ENCODE measurements around the gene ACYP1. TPM values are rescaled to one million over a fixed set of nuclear protein-coding genes. Genes with fewer than 3 reads are reported as not detected.
A peak's percentile ranks its signal among the peaks of the same experiment; 100 is the strongest.

Gene ACYP1
- total RNA-seq (2022) (11.7 and 19.9 TPM in 2 replicates), Bru-seq, nascent RNA (percentile 73 among the genes with signal in this experiment), BruChase-seq, experiment 1, labeled RNA remaining after a 6-hour chase (percentile 87 among the genes with signal in this experiment), BruChase-seq, experiment 2, labeled RNA remaining after a 2-hour chase (percentile 85 among the genes with signal in this experiment)
- long read RNA-seq, transcript ACYP1-201 (3 exons, 627 nt) = major isoform, 10 of 14 reads
- long read RNA-seq, partial matches to known transcripts = 0 of 14 reads
- long read RNA-seq, other reads (novel, unspliced or antisense) = 4 of 14 reads

- BruUV-seq (replicated peaks) = TSS peak; percentile 10
- DNase-seq (ENCODE audit: unreplicated experiment) = peak; percentile 90
- Mint-ChIP-seq H3K27ac (ENCODE audit: low read depth, unreplicated experiment) (peak within 1 kb of the TSS; percentile 97), H3K36me3 (ENCODE audit: insufficient read depth, unreplicated experiment) (peaks cover 10% of the 10 kb centered on the region), H3K4me1 (ENCODE audit: insufficient read depth, unreplicated experiment) (peaks cover 4% of the 10 kb centered on the region), H3K9me3 (ENCODE audit: unreplicated experiment) (no peaks in the 10 kb centered on the region), H3K27me3 (ENCODE audit: insufficient read depth, unreplicated experiment) (no peaks in the 10 kb centered on the region), H3K4me3 (ENCODE audit: unreplicated experiment) (peak within 1 kb of the TSS; percentile 100)
- TF ChIP-seq CTCF (IDR thresholded peaks at IDR 0.05; ENCODE audit: unreplicated experiment) = no peak
- ChIA-PET POLR2A (interaction anchor here (0.6 to 4.1 kb wide), 17 partner anchors 8 to 923 kb away, joined by 3 to 49 read pairs (median 3); partner anchors contain the start of genes DLST, EIF2B2, MLH3 and NEK9), CTCF (interaction anchor here (0.6 to 1.8 kb wide), 11 partner anchors 11 to 226 kb away, joined by 3 to 7 read pairs (median 3); no protein-coding TSS in a partner anchor)
- intact Hi-C loops (cut with micrococcal nuclease) = no loop called here
Measured at GRCh38 chr14:75063491-75064204, at the start of gene ACYP1. ACYP1 (minus strand) TSS chr14:75064024; CDS start chr14:75063553, 471 bp downstream.

GRCh38 chr14:75109877-75110276, 46.1 kb upstream of the ACYP1 start:
- no TSS peak for BruUV-seq (replicated peaks)

GRCh38 chr14:75107186-75107585, 43.4 kb upstream of the ACYP1 start:
- CTCF ChIA-PET = interaction anchor here (0.6 to 1.8 kb wide), 4 partner anchors 19 to 322 kb away, joined by 3 to 12 read pairs (median 4); no protein-coding TSS in a partner anchor
- POLR2A ChIA-PET = interaction anchor here (1.2 kb wide), 2 partner anchors 9 to 17 kb away, joined by 6 to 7 read pairs; no protein-coding TSS in a partner anchor
- H3K4me3 Mint-ChIP-seq (ENCODE audit: unreplicated experiment) = no peak overlapping the region
- H3K36me3 Mint-ChIP-seq (ENCODE audit: insufficient read depth, unreplicated experiment) = peaks cover 99% of the 10 kb centered on the region
- no TSS peak for BruUV-seq (replicated peaks)
- no peak for TF ChIP-seq CTCF (IDR thresholded peaks at IDR 0.05; ENCODE audit: unreplicated experiment)
- DNase-seq (ENCODE audit: unreplicated experiment) = no peak
- intact Hi-C loops (cut with micrococcal nuclease) = no loop called here
- H3K27me3 Mint-ChIP-seq (ENCODE audit: insufficient read depth, unreplicated experiment) = no peaks in the 10 kb centered on the region
- no peaks in the 10 kb centered on the region for H3K4me1 Mint-ChIP-seq (ENCODE audit: insufficient read depth, unreplicated experiment)
- no peak overlapping the region for H3K27ac Mint-ChIP-seq (ENCODE audit: low read depth, unreplicated experiment)
- H3K9me3 Mint-ChIP-seq (ENCODE audit: unreplicated experiment) = no peaks in the 10 kb centered on the region

More at GRCh38 chr14:75109877-75110276, 46.1 kb upstream of the ACYP1 start:
- Mint-ChIP-seq H3K27me3 (ENCODE audit: insufficient read depth, unreplicated experiment) (no peaks in the 10 kb centered on the region), H3K27ac (ENCODE audit: low read depth, unreplicated experiment) (no peak overlapping the region), H3K4me3 (ENCODE audit: unreplicated experiment) (no peak overlapping the region), H3K9me3 (ENCODE audit: unreplicated experiment) (no peaks in the 10 kb centered on the region), H3K36me3 (ENCODE audit: insufficient read depth, unreplicated experiment) (peaks cover 98% of the 10 kb centered on the region), H3K4me1 (ENCODE audit: insufficient read depth, unreplicated experiment) (no peaks in the 10 kb centered on the region)
- POLR2A ChIA-PET = no interaction called here
- intact Hi-C loops (cut with micrococcal nuclease) = no loop called here
- CTCF ChIA-PET = interaction anchor here (0.8 to 0.9 kb wide), 2 partner anchors 22 to 451 kb away, joined by 3 read pairs; no protein-coding TSS in a partner anchor
- DNase-seq (ENCODE audit: unreplicated experiment) = no peak
- TF ChIP-seq CTCF (IDR thresholded peaks at IDR 0.05; ENCODE audit: unreplicated experiment) = no peak

- Mint-ChIP-seq H3K27ac (ENCODE audit: low read depth, unreplicated experiment) (no peak overlapping the region), H3K36me3 (ENCODE audit: insufficient read depth, unreplicated experiment) (peaks cover 98% of the 10 kb centered on the region), H3K4me3 (ENCODE audit: unreplicated experiment) (no peak overlapping the region), H3K27me3 (ENCODE audit: insufficient read depth, unreplicated experiment) (no peaks in the 10 kb centered on the region), H3K4me1 (ENCODE audit: insufficient read depth, unreplicated experiment) (no peaks in the 10 kb centered on the region), H3K9me3 (ENCODE audit: unreplicated experiment) (no peaks in the 10 kb centered on the region)
- DNase-seq (ENCODE audit: unreplicated experiment) = no peak
- intact Hi-C loops (cut with micrococcal nuclease) = no loop called here
- TF ChIP-seq CTCF (IDR thresholded peaks at IDR 0.05; ENCODE audit: unreplicated experiment) = no peak
- ChIA-PET POLR2A (no interaction called here), CTCF (interaction anchor here (0.6 to 7.7 kb wide), 2 partner anchors 14 to 908 kb away, joined by 5 to 49 read pairs; no protein-coding TSS in a partner anchor)
- BruUV-seq (replicated peaks) = no TSS peak
Measured at GRCh38 chr14:75101491-75101890, 37.7 kb upstream of the ACYP1 start.

Data from MCF 10A (cell line).